GM21447 (cell line): ENCODE measurements around the gene SPOCK1.
"Not testable (repeated sequence)": the region's sequence is repeated elsewhere in the genome, so short reads cannot be mapped to it uniquely, and the experiment has no call there.

Source experiments
- ATAC-seq: cut with Tn5 transposase; IDR thresholded peaks from one replicate; pipeline ENCODE4 v1.9.1; 2021; ENCODE audit not compliant: unreplicated experiment

SPOCK1 gene

GRCh38 chr5:137398751-137399150, 100.4 kb downstream of the SPOCK1 start:
- ATAC-seq: no peak

DNA sequence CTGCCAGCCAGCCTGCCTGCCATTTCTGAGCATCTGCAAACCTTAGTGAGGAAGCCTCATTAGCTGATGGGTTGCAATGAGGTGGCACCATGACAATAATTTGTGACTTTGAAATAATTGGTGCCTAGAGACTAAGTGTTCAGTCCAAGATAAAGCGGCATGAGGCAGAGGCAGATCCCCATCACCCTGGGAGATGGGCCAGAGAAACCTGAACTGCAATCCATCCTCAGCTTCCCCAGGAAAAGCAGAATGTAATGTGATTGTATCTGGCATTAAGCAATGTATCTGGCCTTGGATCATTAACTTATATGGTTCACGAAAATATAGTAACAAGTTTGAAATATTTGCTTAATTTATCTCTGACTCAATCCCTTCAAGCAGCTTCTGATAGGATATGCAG, 101.0 kb downstream of the SPOCK1 start:
- no peak for ATAC-seq

- ATAC-seq: no peak
Observed at GRCh38 chr5:137395011-137395755, 103.9 kb downstream of the SPOCK1 start.

DNA sequence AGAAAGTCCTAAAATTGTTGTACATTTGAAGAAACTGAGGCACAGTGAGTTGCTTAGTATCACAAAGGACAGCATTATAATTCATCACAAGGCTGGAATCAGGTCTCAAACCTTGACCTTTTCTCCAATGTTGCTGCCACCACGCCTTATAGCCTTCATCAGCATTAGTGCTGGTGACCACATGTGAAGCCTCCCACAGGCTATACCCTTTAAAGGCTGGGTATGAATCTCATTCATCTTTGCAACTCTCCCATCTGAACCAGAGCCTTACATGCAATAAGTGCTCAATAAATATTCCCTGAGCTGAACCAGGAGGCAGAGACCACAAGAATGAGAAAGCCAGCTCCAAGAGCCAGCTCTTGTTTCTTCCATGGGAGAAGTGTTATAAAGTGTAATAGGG, 104.7 kb downstream of the SPOCK1 start:
- no peak for ATAC-seq

- no peak for ATAC-seq
Observed at GRCh38 chr5:137393196-137393993, 105.7 kb downstream of the SPOCK1 start.

GRCh38 chr5:137392261-137392660, 106.9 kb downstream of the SPOCK1 start:
- no peak for ATAC-seq

- not testable (repeated sequence) for ATAC-seq
Observed at GRCh38 chr5:137391044-137391443, 108.1 kb downstream of the SPOCK1 start.

DNA sequence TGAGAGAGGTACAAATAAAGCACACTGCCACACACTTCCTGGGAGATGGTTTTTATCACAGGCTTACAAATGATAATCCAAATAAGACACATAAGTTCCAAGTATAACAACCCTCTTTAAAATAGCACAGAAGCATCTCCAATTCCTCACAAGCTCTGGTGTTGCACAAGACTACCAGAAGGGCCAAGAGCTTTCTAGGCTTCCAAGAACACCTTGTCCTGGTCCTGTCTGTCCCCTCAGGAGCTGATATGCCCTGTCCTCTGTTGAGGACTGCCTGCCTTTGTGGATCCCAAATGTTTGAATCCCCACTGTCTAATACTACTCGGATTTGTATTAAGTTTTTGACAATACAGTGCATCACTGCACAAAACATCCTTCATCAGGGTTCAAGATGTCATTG, 110.1 kb downstream of the SPOCK1 start:
- no peak for ATAC-seq

DNA sequence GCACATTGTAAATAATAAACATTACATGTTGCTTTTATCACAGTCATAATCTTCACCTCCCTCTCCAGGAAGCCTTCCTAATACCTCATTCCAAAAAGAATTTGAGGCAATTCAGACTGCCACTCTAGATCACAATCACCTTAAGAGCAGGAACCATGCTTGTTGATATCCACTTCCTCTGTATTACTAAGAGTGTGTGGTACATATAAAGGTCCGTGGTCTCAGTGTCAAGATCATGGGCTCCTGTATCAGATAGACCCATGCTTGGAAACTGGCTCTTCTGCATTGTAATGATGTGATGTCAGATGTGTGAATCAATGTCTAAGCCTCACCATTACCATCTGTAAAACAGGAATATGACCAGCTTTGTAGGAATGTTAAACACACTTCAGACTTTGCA, 114.1 kb downstream of the SPOCK1 start:
- no peak for ATAC-seq

DNA sequence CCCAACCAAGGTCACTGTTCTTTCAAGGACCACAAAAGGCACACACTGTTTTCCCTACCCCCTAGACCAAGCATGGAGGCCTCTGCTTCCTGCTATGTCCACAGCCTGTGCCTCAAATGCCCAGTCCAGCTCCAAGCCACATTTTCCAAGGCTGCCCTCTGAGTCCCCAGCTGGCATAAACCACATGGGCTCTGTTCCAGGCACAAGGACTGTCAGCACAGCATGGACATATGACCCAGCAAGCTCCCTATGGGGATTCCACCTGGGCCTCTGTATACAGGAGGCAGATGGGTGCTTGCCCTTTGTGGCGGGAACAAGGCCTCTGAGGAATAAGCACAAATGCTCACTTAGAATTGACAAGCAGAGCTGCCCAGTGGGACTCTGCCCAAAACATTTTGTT, 115.2 kb downstream of the SPOCK1 start:
- ATAC-seq: no peak

DNA sequence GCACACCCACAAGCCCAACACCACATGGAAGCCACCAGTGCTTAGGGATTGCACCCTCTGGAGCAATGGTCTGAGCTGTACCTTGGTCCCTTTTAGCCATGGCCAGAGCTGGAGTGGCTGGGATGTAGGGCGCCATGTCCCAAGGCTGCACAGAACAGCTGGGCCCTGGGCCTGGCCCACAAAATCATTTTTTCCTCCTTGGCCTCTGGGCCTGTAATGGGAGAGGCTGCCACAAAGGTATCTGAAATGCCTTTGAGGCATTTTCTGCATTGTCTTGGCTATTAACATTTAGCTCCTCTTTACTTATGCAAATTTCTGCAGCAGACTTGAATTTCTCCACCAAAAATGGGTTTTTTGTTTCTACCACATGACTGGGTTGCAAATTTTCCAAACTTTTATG, 117.6 kb downstream of the SPOCK1 start:
- ATAC-seq: no peak

GRCh38 chr5:137379555-137380286, 119.4 kb downstream of the SPOCK1 start:
- no peak for ATAC-seq

DNA sequence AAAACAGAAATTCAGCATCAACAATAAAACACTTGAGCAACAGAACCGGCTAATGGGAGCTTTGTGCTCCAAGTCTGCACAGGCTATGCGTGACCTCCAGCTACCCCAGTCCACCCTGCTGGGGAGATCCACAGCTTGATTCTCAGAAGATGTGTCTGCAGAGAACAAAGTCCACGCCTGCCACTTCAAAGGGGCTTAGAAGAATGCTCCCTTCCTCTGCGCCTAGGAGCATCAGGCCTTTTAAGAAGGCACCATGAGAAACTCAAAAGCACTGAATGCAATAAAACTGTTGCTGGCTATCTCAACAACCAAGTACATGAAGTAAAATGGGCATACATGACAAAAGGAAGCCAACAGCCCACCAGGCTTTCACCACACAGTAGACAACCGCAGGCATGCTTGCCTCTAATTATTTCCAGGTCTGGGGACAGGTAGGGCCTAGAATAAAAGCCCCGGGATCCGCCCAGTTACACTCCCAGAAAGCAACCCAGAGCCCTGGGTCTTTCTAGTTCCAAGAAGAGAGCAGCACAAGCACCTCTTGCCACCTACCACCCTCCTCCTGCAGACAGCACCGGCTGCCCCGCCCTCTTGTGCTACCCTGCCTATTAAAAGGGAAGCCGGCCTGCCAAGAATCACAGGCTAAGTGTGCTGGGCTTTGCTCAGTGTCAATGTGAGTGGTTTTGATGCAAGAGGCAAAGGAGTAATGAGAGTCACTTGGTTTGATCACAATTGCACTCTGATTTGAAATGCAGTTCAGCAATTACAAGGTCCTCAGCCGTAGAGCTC, 123.2 kb downstream of the SPOCK1 start:
- no peak for ATAC-seq

DNA sequence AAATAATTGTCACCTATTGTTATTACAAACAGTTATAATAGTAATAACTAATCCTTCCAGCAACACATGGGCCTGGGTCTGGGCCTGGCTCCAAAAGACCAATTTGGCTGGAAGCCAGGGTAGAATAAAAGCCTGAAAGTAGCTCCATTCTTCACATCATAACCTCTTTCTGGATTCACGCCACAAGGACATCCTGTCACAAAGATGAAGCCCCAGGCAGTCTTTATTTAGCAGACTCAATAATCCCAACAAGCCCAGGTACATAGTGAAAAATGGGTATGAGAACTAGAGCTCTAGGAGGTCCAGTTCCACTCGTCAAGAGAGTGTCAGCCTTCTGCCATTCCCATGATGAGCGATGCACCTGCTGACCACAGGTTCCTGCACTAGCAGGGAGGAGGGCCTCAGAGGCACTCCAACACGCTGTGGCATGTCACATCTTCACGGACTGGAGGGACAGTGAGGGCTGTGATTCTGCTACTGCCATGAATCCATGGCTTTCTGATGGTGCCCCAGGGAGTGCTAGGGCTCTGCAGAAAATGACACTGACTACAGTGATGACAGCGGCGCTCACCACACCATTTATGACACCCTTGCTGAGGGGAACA, 124.9 kb downstream of the SPOCK1 start:
- no peak for ATAC-seq

DNA sequence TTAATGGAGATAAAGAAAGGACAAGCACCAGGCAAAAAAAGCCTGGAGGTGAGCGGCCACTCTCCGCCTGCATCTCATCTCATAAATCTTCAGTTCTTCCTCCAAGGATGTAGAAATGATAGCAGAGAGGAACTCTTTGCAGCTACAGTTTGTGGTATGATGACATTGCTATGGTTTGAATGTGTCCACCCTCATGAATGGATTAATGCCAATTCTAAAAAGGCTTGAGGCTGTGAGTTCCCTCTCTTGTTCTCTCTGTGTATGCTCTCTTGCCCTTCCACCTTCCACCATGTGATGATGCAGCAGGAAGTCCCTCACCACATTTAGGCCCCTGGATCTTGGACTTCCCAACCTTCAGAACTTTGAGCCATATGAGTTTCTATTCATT, 126.4 kb downstream of the SPOCK1 start:
- ATAC-seq: no peak

- ATAC-seq: no peak
Observed at GRCh38 chr5:137372016-137372772, 126.9 kb downstream of the SPOCK1 start.

DNA sequence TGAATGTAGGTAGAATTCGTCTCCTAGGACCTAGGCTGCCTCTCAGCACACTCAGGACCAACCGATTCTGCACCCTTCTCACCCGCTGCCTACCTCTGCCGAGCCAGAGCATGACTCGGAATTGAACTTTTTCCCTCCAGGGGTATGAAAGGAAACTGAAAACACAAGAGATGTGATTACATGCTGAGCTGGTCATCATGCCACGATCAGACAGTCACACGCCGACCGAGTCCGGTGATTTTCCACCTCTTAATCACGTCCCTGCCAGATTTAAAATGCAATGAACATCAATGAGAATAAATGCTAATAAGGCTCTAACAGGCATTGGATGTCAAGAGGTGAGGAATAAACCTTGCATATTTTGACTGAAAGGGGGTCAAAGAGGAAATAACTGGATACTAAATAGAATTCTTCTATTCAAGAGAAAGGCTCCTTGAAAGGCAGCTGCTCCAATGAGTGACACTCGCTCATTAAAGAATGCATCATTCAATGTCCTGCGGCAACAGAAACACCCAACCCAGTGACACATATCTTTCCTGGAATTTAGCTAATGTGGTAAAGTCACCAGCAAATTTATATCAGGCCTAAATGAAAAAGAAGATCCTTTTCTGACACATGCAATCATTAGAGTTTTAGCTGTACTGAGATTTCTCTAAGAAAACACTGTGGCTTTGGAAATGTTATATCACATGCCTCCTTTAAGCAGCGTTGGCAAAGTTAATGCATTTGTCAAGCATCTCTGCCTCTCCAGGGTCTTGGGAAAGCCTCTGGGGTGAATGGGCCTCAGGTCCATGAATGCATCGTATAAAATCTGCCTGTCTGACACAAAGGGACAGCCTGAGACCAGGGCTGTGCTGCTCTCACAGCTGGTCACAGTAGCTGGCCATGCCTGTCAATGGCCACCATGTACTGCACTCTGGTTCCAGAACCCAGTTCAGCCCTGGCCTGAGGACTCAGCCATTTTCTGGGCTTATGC, 128.7 kb downstream of the SPOCK1 start:
- ATAC-seq: no peak

GRCh38 chr5:137368651-137369050, 130.5 kb downstream of the SPOCK1 start:
- ATAC-seq: no peak

- ATAC-seq: no peak
Observed at GRCh38 chr5:137367951-137368350, 131.2 kb downstream of the SPOCK1 start.
